Renal pelvis (tissue), 12 donors: ENCODE data around the gene LDB2. TPM values are rescaled to one million over a fixed set of nuclear protein-coding genes. Genes with fewer than 3 reads are reported as not detected.
"Not testable (repeated sequence)": the region's sequence is repeated elsewhere in the genome, so short reads cannot be mapped to it uniquely, and the experiment has no call there.

Experiments
- DNase-seq: peaks from one replicate; pipeline ENCODE4 v3.0.0-alpha.2; 2013
- long read RNA-seq, 16 experiments: transcript quantifications; one replicate each; lab custom pipeline, GENCODE V29; 2026
- polyA plus RNA-seq, 3 donors: library from polyadenylated mRNA; unstranded; fragments of 120-200 nt; gene quantifications; one replicate each; pipeline ENCODE4 v1.2.1, GENCODE V29; 2013; ENCODE audit not compliant: insufficient read length in 3 of 3

The LDB2 gene
- polyA plus RNA-seq, result 10 to 100 TPM; 72.0 to 79.8 (median 78.2) TPM
- long read RNA-seq, donor 1, transcript LDB2-201 (8 exons, 2,548 nt), result major isoform, 6 of 8 reads
- long read RNA-seq, donor 1, partial matches to known transcripts, result 0 of 8 reads
- long read RNA-seq, donor 1, other reads (novel, unspliced or antisense), result 0 of 8 reads
- long read RNA-seq, donor 2, transcript LDB2-201 (8 exons, 2,548 nt), result major isoform, 8 of 12 reads
- long read RNA-seq, donor 2, partial matches to known transcripts, result 0 of 12 reads
- long read RNA-seq, donor 2, other reads (novel, unspliced or antisense), result 0 of 12 reads
- long read RNA-seq, donor 3, transcript LDB2-201 (8 exons, 2,548 nt), result major isoform, 6 of 9 reads
- long read RNA-seq, donor 3, partial matches to known transcripts, result 0 of 9 reads
- long read RNA-seq, donor 3, other reads (novel, unspliced or antisense), result 0 of 9 reads
- long read RNA-seq, donor 4, partial matches to known transcripts, result 0 of 8 reads
- long read RNA-seq, donor 4, other reads (novel, unspliced or antisense), result 0 of 8 reads
- long read RNA-seq, donor 5, partial matches to known transcripts, result 7 of 10 reads
- long read RNA-seq, donor 5, other reads (novel, unspliced or antisense), result 0 of 10 reads
- long read RNA-seq, donor 6, partial matches to known transcripts, result 5 of 10 reads
- long read RNA-seq, donor 6, other reads (novel, unspliced or antisense), result 0 of 10 reads
- long read RNA-seq, donor 7, partial matches to known transcripts, result 0 of 5 reads
- long read RNA-seq, donor 7, other reads (novel, unspliced or antisense), result 0 of 5 reads
- long read RNA-seq, donor 8, transcript LDB2-201 (8 exons, 2,548 nt), result major isoform, 7 of 13 reads
- long read RNA-seq, donor 8, partial matches to known transcripts, result 0 of 13 reads
- long read RNA-seq, donor 8, other reads (novel, unspliced or antisense), result 0 of 13 reads
- long read RNA-seq, donor 9, transcript LDB2-201 (8 exons, 2,548 nt), result major isoform, 6 of 14 reads
- long read RNA-seq, donor 9, partial matches to known transcripts, result 5 of 14 reads
- long read RNA-seq, donor 9, other reads (novel, unspliced or antisense), result 0 of 14 reads
- long read RNA-seq, donor 10, partial matches to known transcripts, result 0 of 4 reads
- long read RNA-seq, donor 10, other reads (novel, unspliced or antisense), result 0 of 4 reads
- long read RNA-seq, donor 11, partial matches to known transcripts, result 24 of 31 reads
- long read RNA-seq, donor 11, other reads (novel, unspliced or antisense), result 0 of 31 reads
- long read RNA-seq, donor 12, transcript LDB2-201 (8 exons, 2,548 nt), result major isoform, 5 of 47 reads
- long read RNA-seq, donor 12, partial matches to known transcripts, result 30 of 47 reads
- long read RNA-seq, donor 12, other reads (novel, unspliced or antisense), result 5 of 47 reads
- long read RNA-seq, donor 13, partial matches to known transcripts, result 0 of 2 reads
- long read RNA-seq, donor 13, other reads (novel, unspliced or antisense), result 0 of 2 reads
- long read RNA-seq, donor 14, partial matches to known transcripts, result 0 of 12 reads
- long read RNA-seq, donor 14, other reads (novel, unspliced or antisense), result 0 of 12 reads
- long read RNA-seq, donor 15, partial matches to known transcripts, result 0 of 5 reads
- long read RNA-seq, donor 15, other reads (novel, unspliced or antisense), result 0 of 5 reads
- long read RNA-seq, donor 16, transcript LDB2-201 (8 exons, 2,548 nt), result major isoform, 5 of 23 reads
- long read RNA-seq, donor 16, transcript LDB2-202 (9 exons, 2,476 nt), result major isoform, 5 of 23 reads
- long read RNA-seq, donor 16, partial matches to known transcripts, result 6 of 23 reads
- long read RNA-seq, donor 16, other reads (novel, unspliced or antisense), result 0 of 23 reads

- peak; percentile 80 for DNase-seq
These were observed at the start of gene LDB2 for GRCh38 chr4:16897991-16898827. Gene LDB2, minus strand, starts transcription at chr4:16898645.

GRCh38 chr4:16942491-16942890 lies 44.0 kb upstream of the LDB2 start:
- DNase-seq, result no peak

GRCh38 chr4:16939178-16939577 lies 40.7 kb upstream of the LDB2 start:
- no peak for DNase-seq

GRCh38 chr4:16938512-16939040 lies 40.1 kb upstream of the LDB2 start:
- no peak for DNase-seq

GRCh38 chr4:16931339-16932305 lies 33.2 kb upstream of the LDB2 start:
- no peak for DNase-seq

- DNase-seq, result no peak
These were observed 27.8 kb upstream of the LDB2 start for GRCh38 chr4:16926214-16926613.

- not testable (repeated sequence) for DNase-seq
These were observed 20.3 kb upstream of the LDB2 start for GRCh38 chr4:16918716-16919115.

GRCh38 chr4:16916719-16917337 lies 18.4 kb upstream of the LDB2 start:
- no peak for DNase-seq

GRCh38 chr4:16916031-16916430 lies 17.6 kb upstream of the LDB2 start:
- DNase-seq, result no peak

- DNase-seq, result no peak
These were observed 15.8 kb upstream of the LDB2 start for GRCh38 chr4:16914208-16914607.

GRCh38 chr4:16912896-16913295 lies 14.5 kb upstream of the LDB2 start:
- DNase-seq, result no peak

- DNase-seq, result no peak
These were observed 10.8 kb upstream of the LDB2 start for GRCh38 chr4:16909281-16909680.

GRCh38 chr4:16908377-16909021 lies 10.1 kb upstream of the LDB2 start:
- no peak for DNase-seq

- DNase-seq, result no peak
These were observed 1.9 kb upstream of the LDB2 start for GRCh38 chr4:16900325-16900724.

- peak; percentile 65 for DNase-seq
These were observed 1.3 kb downstream of the LDB2 start for GRCh38 chr4:16896881-16897750.

- no peak for DNase-seq
These were observed 4.0 kb downstream of the LDB2 start for GRCh38 chr4:16894406-16894805.
